NCI-H510A treated with DMSO at 0.1 percent for 48 hours (cell line): Measurements from ENCODE around the gene PRR16.

Source experiments
- DNase-seq: peaks from one replicate; lab custom pipeline; 2025; lab: John Stamatoyannopoulos, UW

Gene PRR16

GRCh38 chr5:120516805-120517204 lies 52.7 kb downstream of the PRR16 start:
- DNase-seq: no peak

- DNase-seq: no peak
Observed at GRCh38 chr5:120517607-120518252, 53.6 kb downstream of the PRR16 start.

- DNase-seq: no peak
Observed at GRCh38 chr5:120518581-120518980, 54.5 kb downstream of the PRR16 start.

- no peak for DNase-seq
Observed at GRCh38 chr5:120527251-120527650, 63.2 kb downstream of the PRR16 start.

- DNase-seq: no peak
Observed at GRCh38 chr5:120528609-120529008, 64.5 kb downstream of the PRR16 start.

- DNase-seq: no peak
Observed at GRCh38 chr5:120529386-120529785, 65.3 kb downstream of the PRR16 start.

GRCh38 chr5:120531215-120531614 lies 67.1 kb downstream of the PRR16 start:
- DNase-seq: no peak

- no peak for DNase-seq
Observed at GRCh38 chr5:120532835-120533234, 68.7 kb downstream of the PRR16 start.

GRCh38 chr5:120533581-120533980 lies 69.5 kb downstream of the PRR16 start:
- no peak for DNase-seq

GRCh38 chr5:120535900-120536299 lies 71.8 kb downstream of the PRR16 start:
- no peak for DNase-seq

GRCh38 chr5:120538149-120538548 lies 74.0 kb downstream of the PRR16 start:
- DNase-seq: no peak

GRCh38 chr5:120538644-120539043 lies 74.5 kb downstream of the PRR16 start:
- DNase-seq: no peak

GRCh38 chr5:120539471-120539870 lies 75.4 kb downstream of the PRR16 start:
- DNase-seq: no peak

GRCh38 chr5:120540097-120540496 lies 76.0 kb downstream of the PRR16 start:
- no peak for DNase-seq

- no peak for DNase-seq
Observed at GRCh38 chr5:120544043-120544442, 79.9 kb downstream of the PRR16 start.

- DNase-seq: no peak
Observed at GRCh38 chr5:120545007-120545406, 80.9 kb downstream of the PRR16 start.

GRCh38 chr5:120545951-120546350 lies 81.9 kb downstream of the PRR16 start:
- no peak for DNase-seq

- DNase-seq: no peak
Observed at GRCh38 chr5:120546922-120547321, 82.8 kb downstream of the PRR16 start.

- no peak for DNase-seq
Observed at GRCh38 chr5:120550358-120550757, 86.3 kb downstream of the PRR16 start.

GRCh38 chr5:120552638-120553037 lies 88.5 kb downstream of the PRR16 start:
- no peak for DNase-seq

- DNase-seq: no peak
Observed at GRCh38 chr5:120555345-120555744, 91.2 kb downstream of the PRR16 start.

- no peak for DNase-seq
Observed at GRCh38 chr5:120564013-120564412, 99.9 kb downstream of the PRR16 start.

GRCh38 chr5:120567066-120567465 lies 103.0 kb downstream of the PRR16 start:
- DNase-seq: no peak

- no peak for DNase-seq
Observed at GRCh38 chr5:120567921-120568320, 103.8 kb downstream of the PRR16 start.

- no peak for DNase-seq
Observed at GRCh38 chr5:120568711-120569110, 104.6 kb downstream of the PRR16 start.
